OCI-LY7 (cell line): ENCODE data around the gene ZSCAN30.

Source experiments
- EZH2phosphoT487 ChIP-seq: fragments of 200-600 bp; sonication (generic); IDR thresholded peaks from 2 replicates; pipeline ENCODE4 v1.6.1; 2018; ENCODE audit warnings: low read depth, borderline replicate concordance, mild to moderate bottlenecking, mixed run types, antibody characterized with exemption, low read length, moderate library complexity, mixed read lengths
- TF ChIP-seq, protein P1 (sequence below): fragments of 200-600 bp; sonication (generic); conservative IDR thresholded peaks from 2 replicates; pipeline ENCODE4 v1.5.1; 2014; ENCODE audit warnings: mild to moderate bottlenecking, antibody characterized with exemption, low read length, moderate library complexity, mixed read lengths

DNA sequence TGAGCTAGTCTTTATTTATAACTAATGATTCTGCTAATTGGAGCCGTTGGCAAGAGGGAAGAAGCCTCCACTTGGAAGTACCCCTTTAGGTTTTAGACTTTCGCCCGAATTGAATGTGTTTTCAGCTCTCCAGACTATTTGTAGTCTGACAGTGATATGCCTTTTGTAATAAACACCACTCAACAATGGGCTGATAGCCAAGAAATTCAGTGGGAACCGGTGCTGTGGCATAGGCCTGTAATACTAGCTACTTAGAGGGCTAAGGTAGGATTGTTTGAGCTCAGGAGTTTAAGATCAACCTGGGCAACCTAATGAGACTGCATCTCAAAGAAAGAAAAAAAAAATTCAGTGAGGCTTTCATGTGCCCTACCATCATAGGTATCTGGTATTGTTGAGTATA is 13.6 kb upstream of the ZSCAN30 start:
- TF ChIP-seq, protein P1, sequence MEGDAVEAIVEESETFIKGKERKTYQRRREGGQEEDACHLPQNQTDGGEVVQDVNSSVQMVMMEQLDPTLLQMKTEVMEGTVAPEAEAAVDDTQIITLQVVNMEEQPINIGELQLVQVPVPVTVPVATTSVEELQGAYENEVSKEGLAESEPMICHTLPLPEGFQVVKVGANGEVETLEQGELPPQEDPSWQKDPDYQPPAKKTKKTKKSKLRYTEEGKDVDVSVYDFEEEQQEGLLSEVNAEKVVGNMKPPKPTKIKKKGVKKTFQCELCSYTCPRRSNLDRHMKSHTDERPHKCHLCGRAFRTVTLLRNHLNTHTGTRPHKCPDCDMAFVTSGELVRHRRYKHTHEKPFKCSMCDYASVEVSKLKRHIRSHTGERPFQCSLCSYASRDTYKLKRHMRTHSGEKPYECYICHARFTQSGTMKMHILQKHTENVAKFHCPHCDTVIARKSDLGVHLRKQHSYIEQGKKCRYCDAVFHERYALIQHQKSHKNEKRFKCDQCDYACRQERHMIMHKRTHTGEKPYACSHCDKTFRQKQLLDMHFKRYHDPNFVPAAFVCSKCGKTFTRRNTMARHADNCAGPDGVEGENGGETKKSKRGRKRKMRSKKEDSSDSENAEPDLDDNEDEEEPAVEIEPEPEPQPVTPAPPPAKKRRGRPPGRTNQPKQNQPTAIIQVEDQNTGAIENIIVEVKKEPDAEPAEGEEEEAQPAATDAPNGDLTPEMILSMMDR, result no peak
- no peak for TF ChIP-seq EZH2phosphoT487
